Panc1 (cell line): ENCODE data around the gene PLCB1.

Experiments used
- CTCF ChIP-seq: fragments of 450-650 bp; IDR thresholded peaks from 2 replicates; pipeline ENCODE4 v1.5.1; 2017; ENCODE audit warnings: mild to moderate bottlenecking
- POLR2AphosphoS5 ChIP-seq: IDR thresholded peaks from 2 replicates; pipeline ENCODE4 v1.6.1; 2012; ENCODE audit warnings: mild to moderate bottlenecking, low read depth, low read length, moderate library complexity
- REST ChIP-seq, 2 experiments: IDR thresholded peaks; 2 replicates each; pipeline ENCODE4 v1.6.1; 2011 to 2012; ENCODE audit warnings: low read depth in 2 of 2, control low read depth in 1 of 2, low read length in 1 of 2, mild to moderate bottlenecking in 1 of 2, moderate library complexity in 1 of 2; ENCODE audit not compliant: insufficient read depth in 1 of 2

- TF ChIP-seq CTCF = no peak
- no peak for TF ChIP-seq REST (IDR thresholded peaks at IDR 0.05; ENCODE audit: insufficient read depth in 1 of 2, low read depth in 2 of 2, low read length in 1 of 2)
- TF ChIP-seq POLR2AphosphoS5 = no peak
These were observed 235.6 kb downstream of the PLCB1 start for GRCh38 chr20:8367689-8368088.
